Astrocyte (in vitro differentiated cells and primary cell): ENCODE measurements around the gene CAV1.

Source experiments
- CTCF ChIP-seq: IDR thresholded peaks from 2 replicates; pipeline ENCODE4 v1.5.1; 2011; ENCODE audit warnings: low read depth, mild to moderate bottlenecking, inconsistent platforms, low read length, moderate library complexity; ENCODE audit not compliant: insufficient read depth
- EZH2 ChIP-seq: IDR thresholded peaks from 2 replicates; pipeline ENCODE4 v1.6.1; 2012; ENCODE audit warnings: mild to moderate bottlenecking, low read length, inconsistent platforms; ENCODE audit not compliant: insufficient read depth

GRCh38 chr7:116517626-116518025, 7.2 kb upstream of the CAV1 start:
- TF ChIP-seq CTCF (no peak), EZH2 (no peak)
